CD4-positive, alpha-beta T cell treated with Interleukin-10 for 1 hour (primary cell): Measurements from ENCODE around the gene SLC12A7.
"Not testable (repeated sequence)": the region's sequence is repeated elsewhere in the genome, so short reads cannot be mapped to it uniquely, and the experiment has no call there.

Experiments used
- DNase-seq: peaks from one replicate; pipeline ENCODE4 v3.0.0-alpha.2; 2020

SLC12A7 gene

DNA sequence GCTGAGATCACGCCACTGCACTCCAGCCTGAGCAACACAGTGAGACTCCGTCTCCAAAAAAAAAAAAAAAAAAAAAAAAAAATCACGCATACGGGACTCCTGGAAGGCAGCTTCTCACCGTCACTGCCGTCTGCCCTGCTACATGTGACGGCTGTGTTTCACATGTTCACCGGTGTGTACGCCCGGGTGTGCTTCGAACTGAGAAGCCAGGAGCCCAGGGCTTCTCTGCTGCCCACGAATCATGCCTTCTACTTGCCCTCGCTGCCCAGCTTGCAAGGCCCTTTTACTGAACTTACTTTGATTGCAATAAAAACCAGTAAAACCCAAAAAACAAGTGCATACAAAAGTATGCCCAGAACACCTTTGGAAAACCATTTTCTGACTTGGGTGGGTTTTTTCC lies 109.0 kb downstream of the SLC12A7 start:
- DNase-seq = no peak

DNA sequence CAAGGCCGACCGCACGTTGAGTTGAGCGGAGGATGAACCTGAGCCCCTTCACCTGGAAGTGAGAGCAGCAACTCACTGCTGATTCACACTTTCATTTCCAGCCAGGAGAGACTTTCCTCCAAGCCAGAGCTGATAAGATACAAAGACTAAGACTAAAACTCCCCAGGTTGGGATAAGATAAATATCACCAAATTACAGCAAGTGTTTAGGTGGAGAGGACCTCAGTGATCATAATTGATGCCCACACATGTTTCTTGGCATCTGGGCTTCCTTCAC lies 109.7 kb downstream of the SLC12A7 start:
- no peak for DNase-seq

DNA sequence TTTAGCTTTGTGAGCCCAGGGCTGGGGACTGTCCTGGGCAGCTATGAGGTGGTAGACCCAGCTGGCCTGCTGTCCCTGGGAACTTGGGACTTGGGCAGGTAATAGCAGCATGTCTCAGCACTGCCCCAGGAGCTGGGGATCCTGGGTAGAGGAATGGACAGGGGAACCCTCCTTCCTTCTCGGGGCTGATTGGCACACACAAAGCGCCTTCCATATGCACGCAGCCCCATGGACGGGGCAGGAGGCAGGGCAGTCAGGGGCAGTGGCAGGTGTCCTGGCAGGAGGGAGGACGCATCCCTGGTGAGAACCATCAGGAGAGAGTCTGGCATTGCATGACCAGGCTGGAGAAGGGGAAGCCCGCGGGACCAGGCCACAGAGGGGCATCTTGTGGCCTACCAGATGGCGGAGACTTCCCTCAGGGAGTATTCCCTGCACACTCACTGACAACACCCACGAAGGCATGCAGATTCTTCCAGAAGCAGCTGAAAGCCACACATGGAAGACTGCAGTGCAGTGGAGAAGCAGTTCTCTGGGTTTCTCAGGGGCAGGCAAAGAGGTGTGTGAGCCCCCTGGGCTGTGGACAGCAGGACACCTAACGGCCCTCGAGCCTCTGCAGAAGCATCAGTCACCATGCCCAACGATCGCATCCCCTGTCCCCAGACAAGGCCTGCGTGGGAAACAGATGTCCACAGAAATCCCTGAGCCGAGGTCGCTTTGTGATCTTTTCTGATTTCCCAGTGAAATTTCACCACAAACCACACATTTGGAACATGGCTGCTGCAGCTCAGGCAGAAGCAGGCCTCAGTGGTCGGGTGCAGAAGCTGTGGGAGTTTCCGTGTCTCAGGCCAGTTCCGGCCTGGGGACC lies 110.2 kb downstream of the SLC12A7 start:
- DNase-seq = no peak

DNA sequence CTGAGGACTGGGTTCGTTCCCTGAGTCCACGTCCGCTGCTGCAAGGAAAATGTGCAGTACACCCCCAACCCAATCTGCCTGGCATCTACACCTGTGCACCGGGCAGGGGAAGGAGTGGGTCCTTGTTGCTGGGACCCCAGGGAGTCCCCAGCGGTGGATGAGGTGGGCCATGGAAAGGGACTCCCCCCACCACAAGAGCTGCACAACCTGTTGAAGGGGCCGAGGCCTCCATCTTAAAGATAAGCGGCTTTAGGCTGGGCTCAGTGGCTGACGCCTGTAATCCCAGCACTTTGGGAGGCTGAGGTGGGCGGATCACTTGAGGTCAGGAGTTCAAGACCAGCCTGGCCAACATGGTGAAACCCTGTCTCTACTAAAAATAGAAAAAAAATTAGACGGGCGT lies 111.0 kb downstream of the SLC12A7 start:
- not testable (repeated sequence) for DNase-seq
